ENCODE results near the gene CRACDL.

CRACDL gene

GRCh38 chr2:98804265-98804650 lies 131.8 kb downstream of the CRACDL start:
- no peak for DNase-seq (ENCODE audit: low spot score)
- no peak overlapping the region for H3K14ac ChIP-seq (ENCODE audit: low read length)
- no peak overlapping the region for H2BK120ac ChIP-seq (ENCODE audit: low read depth, low read length)
- no peaks in the 10 kb centered on the region for H3K79me1 ChIP-seq (ENCODE audit: low read depth, low read length)
- H3K9me3 ChIP-seq (replicated peaks in 1 of 2; ENCODE audit: control insufficient read depth in 2 of 2, insufficient read depth in 1 of 2, low read depth in 1 of 2, low read length in 2 of 2), result no peaks in the 10 kb centered on the region
- no peak overlapping the region for H2BK5ac ChIP-seq (ENCODE audit: low read length)
- H3K27me3 ChIP-seq (ENCODE audit: control insufficient read depth in 3 of 3, insufficient read depth in 3 of 3, low read depth in 1 of 3, low read length in 3 of 3), result peaks cover 0 to 2% (median 0%) of the 10 kb centered on the region in 3 experiments
- no peaks in the 10 kb centered on the region for H3K36me3 ChIP-seq (replicated peaks in 1 of 2; ENCODE audit: control insufficient read depth in 2 of 2, insufficient read depth in 2 of 2, low read length in 2 of 2)
- no peak overlapping the region for H3K4me2 ChIP-seq (ENCODE audit: insufficient read depth, low read length, poor library complexity, severe bottlenecking)
- H3K4me1 ChIP-seq (ENCODE audit: control insufficient read depth in 2 of 2, insufficient read depth in 1 of 2, low read depth in 1 of 2, low read length in 2 of 2), result peaks cover 0 to 4% of the 10 kb centered on the region in 2 donors
- H4K91ac ChIP-seq (ENCODE audit: low read depth, low read length, poor library complexity), result no peak overlapping the region
- no peak overlapping the region for H2AFZ ChIP-seq (ENCODE audit: low read length)
- no peak overlapping the region for H2AK5ac ChIP-seq (ENCODE audit: low read depth, low read length)
- H3K23ac ChIP-seq (ENCODE audit: low read depth, low read length, poor library complexity), result no peak overlapping the region
- no peak overlapping the region for H2BK12ac ChIP-seq (ENCODE audit: low read length)
- H3K27ac ChIP-seq (replicated peaks; ENCODE audit: low read length), result no peak overlapping the region
- no peak overlapping the region for H3K4ac ChIP-seq (ENCODE audit: low read length)
- no peak overlapping the region for H3K18ac ChIP-seq (ENCODE audit: low read length)
- H2BK15ac ChIP-seq (ENCODE audit: low read length), result no peak overlapping the region
- H4K8ac ChIP-seq (ENCODE audit: low read depth, low read length), result no peak overlapping the region
- no peak overlapping the region for H3K4me3 ChIP-seq (ENCODE audit: low read length in 2 of 2)
- H3K9ac ChIP-seq (ENCODE audit: low read depth, low read length, poor library complexity), result no peak overlapping the region
- whole genome bisulfite sequencing, 2 donors (ENCODE audit: extremely low coverage in 2 of 2, insufficient read length in 2 of 2, insufficient replicate concordance in 1 of 2), result no CpG with 5 or more reads among the region's 8 CpGs

GRCh38 chr2:98803405-98804264 lies 132.4 kb downstream of the CRACDL start:
- Histone ChIP-seq H3K27me3 (ENCODE audit: control insufficient read depth in 3 of 3, insufficient read depth in 3 of 3, low read depth in 1 of 3, low read length in 3 of 3) (peaks cover 0 to 2% (median 0%) of the 10 kb centered on the region in 3 experiments), H3K4me3 (ENCODE audit: low read length in 2 of 2) (no peak overlapping the region), H3K14ac (ENCODE audit: low read length) (no peak overlapping the region), H3K18ac (ENCODE audit: low read length) (no peak overlapping the region), H2BK12ac (ENCODE audit: low read length) (no peak overlapping the region), H3K79me1 (ENCODE audit: low read depth, low read length) (no peaks in the 10 kb centered on the region), H2BK5ac (ENCODE audit: low read length) (no peak overlapping the region), H3K4ac (ENCODE audit: low read length) (no peak overlapping the region), H3K36me3 (replicated peaks in 1 of 2; ENCODE audit: control insufficient read depth in 2 of 2, insufficient read depth in 2 of 2, low read length in 2 of 2) (no peaks in the 10 kb centered on the region), H4K91ac (ENCODE audit: low read depth, low read length, poor library complexity) (no peak overlapping the region), H3K23ac (ENCODE audit: low read depth, low read length, poor library complexity) (no peak overlapping the region), H2BK120ac (ENCODE audit: low read depth, low read length) (no peak overlapping the region), H2AK5ac (ENCODE audit: low read depth, low read length) (no peak overlapping the region), H4K8ac (ENCODE audit: low read depth, low read length) (no peak overlapping the region), H3K9me3 (replicated peaks in 1 of 2; ENCODE audit: control insufficient read depth in 2 of 2, insufficient read depth in 1 of 2, low read depth in 1 of 2, low read length in 2 of 2) (no peaks in the 10 kb centered on the region), H2BK15ac (ENCODE audit: low read length) (no peak overlapping the region), H3K4me1 (ENCODE audit: control insufficient read depth in 2 of 2, insufficient read depth in 1 of 2, low read depth in 1 of 2, low read length in 2 of 2) (peaks cover 2 to 4% of the 10 kb centered on the region in 2 donors), H3K27ac (replicated peaks; ENCODE audit: low read length) (no peak overlapping the region), H3K9ac (ENCODE audit: low read depth, low read length, poor library complexity) (no peak overlapping the region), H3K4me2 (ENCODE audit: insufficient read depth, low read length, poor library complexity, severe bottlenecking) (no peak overlapping the region), H2AFZ (ENCODE audit: low read length) (no peak overlapping the region)
- no peak for DNase-seq (ENCODE audit: low spot score)
- no CpG with 5 or more reads among the region's 10 CpGs for WGBS, 2 donors (ENCODE audit: extremely low coverage in 2 of 2, insufficient read length in 2 of 2, insufficient replicate concordance in 1 of 2)

GRCh38 chr2:98802344-98802743 lies 133.7 kb downstream of the CRACDL start:
- no peak overlapping the region for H4K8ac ChIP-seq (ENCODE audit: low read depth, low read length)
- no peak for DNase-seq (ENCODE audit: low spot score)
- H3K9me3 ChIP-seq (replicated peaks in 1 of 2; ENCODE audit: control insufficient read depth in 2 of 2, insufficient read depth in 1 of 2, low read depth in 1 of 2, low read length in 2 of 2), result no peaks in the 10 kb centered on the region

GRCh38 chr2:98801921-98802321 lies 134.1 kb downstream of the CRACDL start:
- H2BK15ac ChIP-seq (ENCODE audit: low read length), result no peak overlapping the region
- H3K4ac ChIP-seq (ENCODE audit: low read length), result no peak overlapping the region
- no CpG with 5 or more reads among the region's 15 CpGs for WGBS, 2 donors (ENCODE audit: extremely low coverage in 2 of 2, insufficient read length in 2 of 2, insufficient replicate concordance in 1 of 2)
- H3K4me2 ChIP-seq (ENCODE audit: insufficient read depth, low read length, poor library complexity, severe bottlenecking), result no peak overlapping the region
- no peak overlapping the region for H3K27ac ChIP-seq (replicated peaks; ENCODE audit: low read length)
- no peak overlapping the region for H2AK5ac ChIP-seq (ENCODE audit: low read depth, low read length)
- no peaks in the 10 kb centered on the region for H3K9me3 ChIP-seq (replicated peaks in 1 of 2; ENCODE audit: control insufficient read depth in 2 of 2, insufficient read depth in 1 of 2, low read depth in 1 of 2, low read length in 2 of 2)
- H3K27me3 ChIP-seq (ENCODE audit: control insufficient read depth in 3 of 3, insufficient read depth in 3 of 3, low read depth in 1 of 3, low read length in 3 of 3), result no peaks in the 10 kb centered on the region
- no peak overlapping the region for H2BK12ac ChIP-seq (ENCODE audit: low read length)
- no peak overlapping the region for H3K9ac ChIP-seq (ENCODE audit: low read depth, low read length, poor library complexity)
- peak overlapping the region; percentile 36 for H3K18ac ChIP-seq (ENCODE audit: low read length)
- no peaks in the 10 kb centered on the region for H3K79me1 ChIP-seq (ENCODE audit: low read depth, low read length)
- peak overlapping the region; percentile 47 for H3K23ac ChIP-seq (ENCODE audit: low read depth, low read length, poor library complexity)
- no peak overlapping the region for H2AFZ ChIP-seq (ENCODE audit: low read length)
- H4K91ac ChIP-seq (ENCODE audit: low read depth, low read length, poor library complexity), result no peak overlapping the region
- H2BK5ac ChIP-seq (ENCODE audit: low read length), result no peak overlapping the region
- no peak overlapping the region for H3K4me3 ChIP-seq (ENCODE audit: low read length in 2 of 2)
- no peak for DNase-seq (ENCODE audit: low spot score)
- H3K14ac ChIP-seq (ENCODE audit: low read length), result no peak overlapping the region
- H3K36me3 ChIP-seq (replicated peaks in 1 of 2; ENCODE audit: control insufficient read depth in 2 of 2, insufficient read depth in 2 of 2, low read length in 2 of 2), result no peaks in the 10 kb centered on the region
- H2BK120ac ChIP-seq (ENCODE audit: low read depth, low read length), result no peak overlapping the region
- peak overlapping the region; percentile 55 for H4K8ac ChIP-seq (ENCODE audit: low read depth, low read length)
- H3K4me1 ChIP-seq (ENCODE audit: control insufficient read depth in 2 of 2, insufficient read depth in 1 of 2, low read depth in 1 of 2, low read length in 2 of 2), result peaks cover 2 to 4% of the 10 kb centered on the region in 2 donors

More at GRCh38 chr2:98802344-98802743, 133.7 kb downstream of the CRACDL start:
- H3K14ac ChIP-seq (ENCODE audit: low read length), result no peak overlapping the region
- no peak overlapping the region for H3K27ac ChIP-seq (replicated peaks; ENCODE audit: low read length)
- no peaks in the 10 kb centered on the region for H3K79me1 ChIP-seq (ENCODE audit: low read depth, low read length)
- H3K4me1 ChIP-seq (ENCODE audit: control insufficient read depth in 2 of 2, insufficient read depth in 1 of 2, low read depth in 1 of 2, low read length in 2 of 2), result peaks cover 2 to 4% of the 10 kb centered on the region in 2 donors
- H4K91ac ChIP-seq (ENCODE audit: low read depth, low read length, poor library complexity), result no peak overlapping the region
- H2BK12ac ChIP-seq (ENCODE audit: low read length), result no peak overlapping the region
- no peak overlapping the region for H3K4ac ChIP-seq (ENCODE audit: low read length)
- peak overlapping the region; percentile 47 for H3K23ac ChIP-seq (ENCODE audit: low read depth, low read length, poor library complexity)
- no peak overlapping the region for H3K4me3 ChIP-seq (ENCODE audit: low read length in 2 of 2)
- H3K27me3 ChIP-seq (ENCODE audit: control insufficient read depth in 3 of 3, insufficient read depth in 3 of 3, low read depth in 1 of 3, low read length in 3 of 3), result no peaks in the 10 kb centered on the region
- no peak overlapping the region for H3K4me2 ChIP-seq (ENCODE audit: insufficient read depth, low read length, poor library complexity, severe bottlenecking)
- H3K36me3 ChIP-seq (replicated peaks in 1 of 2; ENCODE audit: control insufficient read depth in 2 of 2, insufficient read depth in 2 of 2, low read length in 2 of 2), result no peaks in the 10 kb centered on the region
- no peak overlapping the region for H2BK120ac ChIP-seq (ENCODE audit: low read depth, low read length)
- H2BK5ac ChIP-seq (ENCODE audit: low read length), result no peak overlapping the region
- H3K18ac ChIP-seq (ENCODE audit: low read length), result no peak overlapping the region
- no peak overlapping the region for H2BK15ac ChIP-seq (ENCODE audit: low read length)
- H2AFZ ChIP-seq (ENCODE audit: low read length), result no peak overlapping the region
- H2AK5ac ChIP-seq (ENCODE audit: low read depth, low read length), result no peak overlapping the region
- WGBS, 2 donors (ENCODE audit: extremely low coverage in 2 of 2, insufficient read length in 2 of 2, insufficient replicate concordance in 1 of 2), result no CpG with 5 or more reads among the region's 8 CpGs
- no peak overlapping the region for H3K9ac ChIP-seq (ENCODE audit: low read depth, low read length, poor library complexity)

All from neuronal stem cell (in vitro differentiated cells).